GM12875 (cell line): ENCODE data around the gene BTF3L4.
A peak's percentile ranks its signal among the peaks of the same experiment; 100 is the strongest.
"Not testable (repeated sequence)": the region's sequence is repeated elsewhere in the genome, so short reads cannot be mapped to it uniquely, and the experiment has no call there.

Experiments
- H3K4me3 ChIP-seq: one replicate; pipeline ENCODE4 v1.5.1; 2011; ENCODE audit warnings: low read depth, low read length, control low read depth
- TF ChIP-seq, protein P1 (sequence below): IDR thresholded peaks from 2 replicates; pipeline ENCODE4 v1.5.1; 2011; ENCODE audit warnings: low read depth, mild to moderate bottlenecking, control low read depth, inconsistent platforms, low read length, moderate library complexity, borderline replicate concordance; ENCODE audit not compliant: insufficient read depth

Gene BTF3L4

DNA sequence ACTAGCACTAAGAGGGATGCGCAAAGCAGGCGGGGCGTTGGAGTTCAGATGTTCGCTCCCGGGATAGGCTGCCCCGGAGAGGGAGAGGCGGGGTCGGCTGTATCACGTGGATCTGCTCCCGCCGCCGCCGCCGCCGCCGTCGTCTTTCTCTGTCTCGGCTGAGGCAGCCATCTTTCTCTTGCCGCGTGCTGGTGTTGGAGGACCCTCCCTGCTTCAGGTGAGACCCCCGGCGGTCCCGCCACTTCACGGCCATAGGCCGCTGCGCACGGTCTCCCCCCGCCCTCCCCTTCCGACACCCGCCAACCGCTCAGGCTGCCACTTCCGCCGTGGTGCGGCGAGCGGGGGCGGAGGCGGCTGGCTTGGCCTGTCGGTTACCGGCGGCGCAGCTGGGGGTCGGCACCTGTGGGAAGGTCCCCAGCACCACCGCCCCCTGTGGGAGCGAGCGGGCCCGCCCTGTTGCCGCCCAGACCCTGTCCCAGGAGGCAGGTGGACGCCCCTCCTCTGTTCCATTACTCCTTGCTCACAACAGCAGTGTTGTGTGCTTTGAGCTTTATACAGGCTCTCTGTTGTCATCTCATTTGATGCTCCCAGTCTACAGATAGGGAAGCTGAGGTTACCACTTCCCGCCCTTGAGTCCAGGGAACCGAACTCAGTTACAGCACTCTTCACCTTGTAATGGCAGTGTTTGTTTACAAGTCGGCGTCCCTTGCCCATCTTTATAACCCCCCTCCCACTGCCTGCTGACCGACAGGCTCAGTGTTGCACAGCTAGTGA lies at the start of gene BTF3L4:
TSS of gene BTF3L4 (plus strand) at position 133 of the 774 bp plus-strand sequence. CDS start 3,553 bp downstream, outside the sequence.
- H3K4me3 ChIP-seq: peak within 1 kb of the TSS; percentile 70
- TF ChIP-seq, protein P1, sequence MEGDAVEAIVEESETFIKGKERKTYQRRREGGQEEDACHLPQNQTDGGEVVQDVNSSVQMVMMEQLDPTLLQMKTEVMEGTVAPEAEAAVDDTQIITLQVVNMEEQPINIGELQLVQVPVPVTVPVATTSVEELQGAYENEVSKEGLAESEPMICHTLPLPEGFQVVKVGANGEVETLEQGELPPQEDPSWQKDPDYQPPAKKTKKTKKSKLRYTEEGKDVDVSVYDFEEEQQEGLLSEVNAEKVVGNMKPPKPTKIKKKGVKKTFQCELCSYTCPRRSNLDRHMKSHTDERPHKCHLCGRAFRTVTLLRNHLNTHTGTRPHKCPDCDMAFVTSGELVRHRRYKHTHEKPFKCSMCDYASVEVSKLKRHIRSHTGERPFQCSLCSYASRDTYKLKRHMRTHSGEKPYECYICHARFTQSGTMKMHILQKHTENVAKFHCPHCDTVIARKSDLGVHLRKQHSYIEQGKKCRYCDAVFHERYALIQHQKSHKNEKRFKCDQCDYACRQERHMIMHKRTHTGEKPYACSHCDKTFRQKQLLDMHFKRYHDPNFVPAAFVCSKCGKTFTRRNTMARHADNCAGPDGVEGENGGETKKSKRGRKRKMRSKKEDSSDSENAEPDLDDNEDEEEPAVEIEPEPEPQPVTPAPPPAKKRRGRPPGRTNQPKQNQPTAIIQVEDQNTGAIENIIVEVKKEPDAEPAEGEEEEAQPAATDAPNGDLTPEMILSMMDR: no peak

DNA sequence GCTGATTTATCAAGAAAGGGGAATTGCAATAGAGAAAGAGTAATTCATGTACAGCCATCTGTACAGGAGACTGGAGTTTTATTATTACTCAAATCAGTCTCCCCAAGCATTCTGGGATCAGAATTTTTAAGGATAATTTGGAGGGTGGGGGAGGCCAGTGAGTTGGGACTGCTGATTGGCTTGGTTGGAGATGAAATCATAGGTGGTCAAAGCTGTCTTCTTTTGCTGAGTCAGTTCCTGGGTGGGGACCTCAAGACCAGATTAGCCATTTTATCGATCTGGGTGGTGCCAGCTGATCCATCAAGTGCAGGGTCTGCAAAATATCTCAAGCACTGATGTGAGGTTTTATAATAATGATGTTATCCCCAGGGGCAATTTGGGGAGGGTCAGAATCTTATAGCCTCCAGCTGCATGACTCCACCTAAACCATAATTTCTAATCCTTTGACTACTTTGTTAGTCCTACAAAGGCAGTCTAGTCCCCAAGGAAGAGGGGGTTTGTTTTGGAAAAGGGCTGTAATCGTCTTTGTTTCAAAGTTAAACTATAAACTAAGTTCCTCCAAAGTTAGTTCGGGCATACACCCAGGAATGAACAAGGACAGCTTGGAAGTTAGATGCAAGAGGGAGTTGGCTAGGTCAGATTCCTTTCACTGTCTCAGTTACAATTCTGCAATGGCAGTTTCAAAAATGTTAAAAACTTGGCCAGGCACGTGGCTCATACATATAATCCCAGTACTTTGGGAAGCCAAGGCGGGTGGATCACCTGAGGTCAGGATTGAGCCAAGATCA lies 48.7 kb upstream of the BTF3L4 start:
- TF ChIP-seq, protein P1: no peak
- no peak overlapping the region for H3K4me3 ChIP-seq

DNA sequence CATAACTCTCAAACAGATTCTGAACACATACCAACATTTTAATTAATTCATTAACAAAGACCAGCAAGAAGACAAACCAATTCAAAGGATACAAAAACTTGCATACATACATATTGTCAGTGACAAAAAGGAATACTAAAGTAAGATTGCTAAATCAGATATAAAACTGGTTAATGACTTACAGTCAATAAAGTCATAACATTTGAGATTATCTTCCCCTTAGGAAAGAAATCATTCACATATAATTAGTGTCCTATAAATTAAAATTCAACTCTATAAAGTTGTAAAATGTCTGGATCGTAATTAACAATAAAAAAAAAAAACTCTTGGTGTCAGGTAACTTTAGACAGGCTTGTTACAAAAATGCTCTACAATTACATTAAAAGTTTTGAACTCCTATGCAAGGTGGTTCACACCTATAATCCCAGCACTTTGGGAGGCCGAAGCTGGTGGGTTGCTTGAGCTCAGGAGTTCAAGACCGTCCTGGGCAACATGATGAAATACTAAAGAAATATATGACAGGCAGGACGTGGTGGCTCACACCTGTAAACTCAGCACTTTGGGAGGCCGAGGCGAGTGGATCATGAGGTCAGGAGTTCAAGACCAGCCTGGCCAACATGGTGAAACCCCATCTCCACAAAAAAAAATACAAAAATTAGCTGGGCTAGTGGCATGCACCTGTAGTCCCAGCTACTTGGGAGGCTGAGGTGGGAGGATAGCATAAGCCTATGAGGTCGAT lies 47.9 kb upstream of the BTF3L4 start:
- H3K4me3 ChIP-seq: no peak overlapping the region
- TF ChIP-seq, protein P1: no peak

DNA sequence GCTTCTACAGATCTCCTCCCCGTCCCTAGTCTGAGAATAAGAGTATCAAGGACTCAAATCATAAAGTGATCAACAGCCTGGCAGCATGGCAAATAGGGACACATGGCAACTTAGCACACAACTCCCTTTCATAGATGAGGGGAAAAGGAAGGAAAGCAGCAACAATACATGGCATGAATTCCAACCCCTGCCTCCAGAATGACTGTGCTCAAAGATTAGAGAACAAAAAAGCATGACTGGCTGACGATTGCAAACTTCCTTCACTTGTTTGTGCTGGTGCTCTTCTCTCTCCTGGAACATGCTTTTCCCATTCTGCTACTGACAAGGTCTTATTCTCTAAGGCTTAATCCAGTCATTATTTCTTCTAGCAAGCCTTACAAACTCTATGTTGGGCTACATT lies 34.0 kb upstream of the BTF3L4 start:
- TF ChIP-seq, protein P1: no peak
- no peak overlapping the region for H3K4me3 ChIP-seq

DNA sequence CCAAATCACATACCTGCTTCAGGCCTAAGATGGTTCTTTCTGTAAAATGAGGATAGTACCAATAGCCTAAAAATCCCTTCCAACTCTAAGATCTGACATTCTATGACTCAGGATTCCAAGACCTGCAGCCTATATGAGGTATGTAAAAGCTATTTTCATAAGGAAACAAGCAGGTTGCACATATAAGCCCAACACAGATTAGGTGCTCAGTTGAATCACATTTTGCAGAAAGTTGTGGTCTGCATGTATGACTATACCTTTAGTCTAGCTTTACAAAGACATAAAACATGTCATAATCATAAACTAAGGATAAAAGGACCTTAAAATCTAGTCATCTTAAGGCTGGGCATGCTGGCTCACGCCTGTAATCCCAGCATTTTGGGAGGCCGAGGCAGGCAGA lies 29.8 kb upstream of the BTF3L4 start:
- no peak overlapping the region for H3K4me3 ChIP-seq
- TF ChIP-seq, protein P1: no peak

DNA sequence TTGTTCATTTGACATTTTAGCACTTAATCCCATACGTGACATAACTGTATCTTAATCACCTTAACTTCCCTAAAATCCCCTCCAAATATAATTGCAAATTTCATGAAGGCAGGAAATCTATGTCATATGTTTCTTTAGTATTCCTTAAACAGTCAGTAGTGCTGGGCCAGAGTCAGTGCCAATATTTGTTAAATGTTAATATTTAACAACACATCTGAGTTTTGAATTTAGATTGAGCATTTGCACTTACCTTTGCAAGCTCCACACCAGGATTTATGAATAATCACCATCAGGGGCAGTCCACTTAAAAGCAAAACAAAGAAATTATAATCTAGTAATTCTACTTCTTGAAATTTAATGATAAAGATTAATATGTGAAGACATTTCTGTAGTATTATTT lies 27.8 kb upstream of the BTF3L4 start:
- TF ChIP-seq, protein P1: no peak
- no peak overlapping the region for H3K4me3 ChIP-seq

DNA sequence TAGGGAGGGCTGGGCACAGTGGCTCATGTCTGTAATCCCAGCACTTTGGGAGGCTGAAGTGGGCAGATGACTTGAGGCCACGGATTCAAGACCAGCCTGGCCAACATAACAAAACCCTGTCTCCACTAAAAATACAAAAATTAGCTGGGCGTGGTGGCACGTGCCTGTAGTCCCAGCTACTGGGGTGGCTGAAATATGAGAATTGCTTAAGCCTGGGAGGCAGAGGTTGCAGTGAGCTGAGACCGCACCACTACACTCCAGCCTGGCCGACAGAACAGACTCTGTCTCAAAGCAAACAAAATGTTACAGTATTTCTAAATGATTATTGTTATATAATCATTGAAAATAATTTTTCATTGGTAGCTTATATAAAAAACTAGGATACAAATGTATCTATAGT lies 27.3 kb upstream of the BTF3L4 start:
- not testable (repeated sequence) for H3K4me3 ChIP-seq
